ENCODE data around the gene DIRAS1.

The DIRAS1 gene

DNA sequence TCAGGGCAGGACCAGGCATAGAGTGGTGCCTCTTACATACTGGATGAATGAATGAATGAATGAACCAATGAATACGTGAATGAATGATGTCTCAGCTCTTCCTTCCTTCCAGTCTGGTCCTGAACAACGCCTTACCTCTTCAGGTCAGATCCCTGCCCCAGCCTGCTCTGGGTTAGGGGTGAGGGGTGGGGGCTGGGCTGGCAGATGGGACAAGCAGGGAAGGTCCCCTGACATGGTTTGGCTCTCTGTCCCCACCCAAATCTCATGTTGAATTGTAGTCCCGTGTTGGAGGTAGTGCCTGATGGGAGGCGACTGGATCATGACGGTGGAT is 9.3 kb downstream of the DIRAS1 start:
- H3K4me1 ChIP-seq (ENCODE audit: control insufficient read depth, low read length) = peaks cover 38% of the 10 kb centered on the region
- H3K4me2 ChIP-seq (ENCODE audit: low read length) = peak overlapping the region; percentile 86
- H3K4me3 ChIP-seq (ENCODE audit: low read length) = no peak overlapping the region
- H3K36me3 ChIP-seq (ENCODE audit: control insufficient read depth, low read length) = peaks cover 8% of the 10 kb centered on the region
- no peaks in the 10 kb centered on the region for H3K27me3 ChIP-seq (ENCODE audit: control insufficient read depth, low read length)
- H3K9me2 ChIP-seq (replicated peaks; ENCODE audit: control insufficient read depth, low read length) = no peaks in the 10 kb centered on the region
- no peaks in the 10 kb centered on the region for H3K79me2 ChIP-seq (ENCODE audit: control insufficient read depth, low read length)
- H3F3A ChIP-seq (ENCODE audit: control insufficient read depth, insufficient read depth) = peaks cover 21% of the 10 kb centered on the region
- peak overlapping the region; percentile 88 for H3K27ac ChIP-seq (ENCODE audit: low read depth, low read length)
- TF ChIP-seq, protein P1, sequence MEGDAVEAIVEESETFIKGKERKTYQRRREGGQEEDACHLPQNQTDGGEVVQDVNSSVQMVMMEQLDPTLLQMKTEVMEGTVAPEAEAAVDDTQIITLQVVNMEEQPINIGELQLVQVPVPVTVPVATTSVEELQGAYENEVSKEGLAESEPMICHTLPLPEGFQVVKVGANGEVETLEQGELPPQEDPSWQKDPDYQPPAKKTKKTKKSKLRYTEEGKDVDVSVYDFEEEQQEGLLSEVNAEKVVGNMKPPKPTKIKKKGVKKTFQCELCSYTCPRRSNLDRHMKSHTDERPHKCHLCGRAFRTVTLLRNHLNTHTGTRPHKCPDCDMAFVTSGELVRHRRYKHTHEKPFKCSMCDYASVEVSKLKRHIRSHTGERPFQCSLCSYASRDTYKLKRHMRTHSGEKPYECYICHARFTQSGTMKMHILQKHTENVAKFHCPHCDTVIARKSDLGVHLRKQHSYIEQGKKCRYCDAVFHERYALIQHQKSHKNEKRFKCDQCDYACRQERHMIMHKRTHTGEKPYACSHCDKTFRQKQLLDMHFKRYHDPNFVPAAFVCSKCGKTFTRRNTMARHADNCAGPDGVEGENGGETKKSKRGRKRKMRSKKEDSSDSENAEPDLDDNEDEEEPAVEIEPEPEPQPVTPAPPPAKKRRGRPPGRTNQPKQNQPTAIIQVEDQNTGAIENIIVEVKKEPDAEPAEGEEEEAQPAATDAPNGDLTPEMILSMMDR (IDR thresholded peaks at IDR 0.05; ENCODE audit: low read depth, low read length, poor library complexity, severe bottlenecking) = no peak
- no peak for TF ChIP-seq EZH2phosphoT487 (IDR thresholded peaks at IDR 0.05; ENCODE audit: borderline replicate concordance, low read length)
- no peaks in the 10 kb centered on the region for H4K20me1 ChIP-seq (ENCODE audit: control insufficient read depth, insufficient read depth, low read depth, low read length)
- peaks cover 10% of the 10 kb centered on the region; the same call in 1 of the 2 replicates for H3K9me3 ChIP-seq (ENCODE audit: control insufficient read depth, insufficient read depth, low read length)

DNA sequence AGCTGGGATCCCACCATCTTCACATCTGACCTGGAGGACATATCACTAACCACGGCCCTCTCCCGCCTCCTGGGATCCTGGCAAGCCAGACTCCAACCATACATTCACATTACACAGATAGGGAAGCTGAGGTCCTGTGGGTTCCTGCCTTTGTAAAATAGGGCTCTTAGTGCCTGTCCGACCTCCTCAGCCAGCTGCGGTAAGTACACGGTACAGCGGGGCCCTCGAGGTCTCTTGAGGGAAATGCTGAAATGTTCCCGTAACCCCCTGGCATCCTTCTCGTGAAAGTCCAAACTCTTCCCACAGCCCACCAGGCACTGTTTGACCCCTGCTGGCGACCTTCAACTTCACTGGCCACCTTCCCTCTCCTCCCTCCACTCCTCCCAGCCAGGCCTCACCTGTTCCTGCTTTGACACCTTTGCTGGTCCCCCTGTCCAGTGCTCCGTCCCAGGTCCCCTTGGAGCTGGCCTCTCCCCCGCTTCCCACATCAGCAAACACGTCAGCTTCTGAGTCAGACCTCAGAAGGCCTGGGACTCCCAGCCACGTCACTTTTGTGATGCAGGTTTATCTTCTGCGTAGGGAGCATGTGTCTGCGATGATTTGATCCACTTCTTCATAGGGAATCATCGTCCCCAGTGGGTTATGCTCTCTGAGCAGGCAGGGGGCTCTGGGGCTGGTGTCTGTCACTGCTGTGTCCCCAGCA is 9.8 kb downstream of the DIRAS1 start:
- Histone ChIP-seq H3K9me2 (replicated peaks; ENCODE audit: control insufficient read depth, low read length) (no peaks in the 10 kb centered on the region), H3K79me2 (ENCODE audit: control insufficient read depth, low read length) (no peaks in the 10 kb centered on the region), H3K27ac (ENCODE audit: low read depth, low read length) (peak overlapping the region; percentile 88), H3K9me3 (ENCODE audit: control insufficient read depth, insufficient read depth, low read length) (peaks cover 10% of the 10 kb centered on the region; the same call in 1 of the 2 replicates), H3K4me1 (ENCODE audit: control insufficient read depth, low read length) (peaks cover 38% of the 10 kb centered on the region), H3K4me2 (ENCODE audit: low read length) (peak overlapping the region; percentile 86), H3K27me3 (ENCODE audit: control insufficient read depth, low read length) (no peaks in the 10 kb centered on the region), H4K20me1 (ENCODE audit: control insufficient read depth, insufficient read depth, low read depth, low read length) (no peaks in the 10 kb centered on the region), H3K36me3 (ENCODE audit: control insufficient read depth, low read length) (peaks cover 8% of the 10 kb centered on the region), H3F3A (ENCODE audit: control insufficient read depth, insufficient read depth) (peaks cover 21% of the 10 kb centered on the region), H3K4me3 (ENCODE audit: low read length) (peak overlapping the region; percentile 54)
- TF ChIP-seq EZH2phosphoT487 (IDR thresholded peaks at IDR 0.05; ENCODE audit: borderline replicate concordance, low read length) = no peak
- TF ChIP-seq, protein P1 (IDR thresholded peaks at IDR 0.05; ENCODE audit: low read depth, low read length, poor library complexity, severe bottlenecking) = no peak

- peaks cover 29% of the 10 kb centered on the region for H3K4me1 ChIP-seq (ENCODE audit: control insufficient read depth, low read length)
- TF ChIP-seq, protein P1 (IDR thresholded peaks at IDR 0.05; ENCODE audit: low read depth, low read length, poor library complexity, severe bottlenecking) = no peak
- TF ChIP-seq EZH2phosphoT487 (IDR thresholded peaks at IDR 0.05; ENCODE audit: borderline replicate concordance, low read length) = no peak
- H3K36me3 ChIP-seq (ENCODE audit: control insufficient read depth, low read length) = peaks cover 11% of the 10 kb centered on the region
- H3K4me3 ChIP-seq (ENCODE audit: low read length) = no peak overlapping the region
- no peaks in the 10 kb centered on the region for H4K20me1 ChIP-seq (ENCODE audit: control insufficient read depth, insufficient read depth, low read depth, low read length)
- no peaks in the 10 kb centered on the region for H3K9me2 ChIP-seq (replicated peaks; ENCODE audit: control insufficient read depth, low read length)
- no peaks in the 10 kb centered on the region for H3K27me3 ChIP-seq (ENCODE audit: control insufficient read depth, low read length)
- H3K27ac ChIP-seq (ENCODE audit: low read depth, low read length) = no peak overlapping the region
- peaks cover 13% of the 10 kb centered on the region for H3K79me2 ChIP-seq (ENCODE audit: control insufficient read depth, low read length)
- peaks cover 16% of the 10 kb centered on the region for H3F3A ChIP-seq (ENCODE audit: control insufficient read depth, insufficient read depth)
- no peak overlapping the region for H3K4me2 ChIP-seq (ENCODE audit: low read length)
- no peaks in the 10 kb centered on the region; the same call in 1 of the 2 replicates for H3K9me3 ChIP-seq (ENCODE audit: control insufficient read depth, insufficient read depth, low read length)
These were observed 14.9 kb downstream of the DIRAS1 start for GRCh38 chr19:2706251-2706650.
